ENCODE results near the gene HOXA11.

DNA sequence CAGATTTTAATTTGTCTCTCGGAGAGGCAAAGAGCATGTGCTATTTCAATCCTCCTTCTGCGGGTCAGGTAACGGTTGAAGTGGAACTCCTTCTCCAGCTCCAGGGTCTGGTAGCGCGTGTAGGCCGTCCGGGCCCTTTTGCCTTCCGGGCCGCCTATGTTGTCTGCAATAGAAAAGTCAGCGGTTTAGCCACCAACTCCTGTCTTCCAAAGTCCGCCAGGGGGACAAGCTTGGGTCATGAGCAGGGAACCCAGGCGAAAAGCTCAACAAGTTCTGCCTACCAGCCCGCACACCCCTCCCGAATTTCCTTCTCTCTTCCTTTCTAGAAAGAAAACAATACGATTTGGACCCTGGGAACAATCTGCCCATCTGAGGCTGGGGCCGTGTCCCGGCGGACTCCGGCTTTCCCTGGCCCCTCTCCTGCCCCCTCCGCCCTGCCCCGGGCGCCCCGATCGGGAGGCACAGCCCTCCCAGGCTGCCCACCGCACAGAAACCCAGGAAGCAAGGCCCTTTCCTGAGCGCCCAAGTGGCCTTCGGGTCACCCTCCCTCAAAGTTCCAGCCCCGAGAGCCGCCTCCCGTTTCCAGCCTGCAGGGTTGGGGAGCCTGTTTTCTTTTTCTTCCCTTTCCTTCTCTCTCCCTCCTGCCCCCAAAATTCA lies 43.0 kb downstream of the HOXA11 start:
- TF ChIP-seq, protein P1, sequence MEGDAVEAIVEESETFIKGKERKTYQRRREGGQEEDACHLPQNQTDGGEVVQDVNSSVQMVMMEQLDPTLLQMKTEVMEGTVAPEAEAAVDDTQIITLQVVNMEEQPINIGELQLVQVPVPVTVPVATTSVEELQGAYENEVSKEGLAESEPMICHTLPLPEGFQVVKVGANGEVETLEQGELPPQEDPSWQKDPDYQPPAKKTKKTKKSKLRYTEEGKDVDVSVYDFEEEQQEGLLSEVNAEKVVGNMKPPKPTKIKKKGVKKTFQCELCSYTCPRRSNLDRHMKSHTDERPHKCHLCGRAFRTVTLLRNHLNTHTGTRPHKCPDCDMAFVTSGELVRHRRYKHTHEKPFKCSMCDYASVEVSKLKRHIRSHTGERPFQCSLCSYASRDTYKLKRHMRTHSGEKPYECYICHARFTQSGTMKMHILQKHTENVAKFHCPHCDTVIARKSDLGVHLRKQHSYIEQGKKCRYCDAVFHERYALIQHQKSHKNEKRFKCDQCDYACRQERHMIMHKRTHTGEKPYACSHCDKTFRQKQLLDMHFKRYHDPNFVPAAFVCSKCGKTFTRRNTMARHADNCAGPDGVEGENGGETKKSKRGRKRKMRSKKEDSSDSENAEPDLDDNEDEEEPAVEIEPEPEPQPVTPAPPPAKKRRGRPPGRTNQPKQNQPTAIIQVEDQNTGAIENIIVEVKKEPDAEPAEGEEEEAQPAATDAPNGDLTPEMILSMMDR (conservative IDR thresholded peaks at IDR 0.05; ENCODE audit: low read depth, low read length): no peak
- no peak for TF ChIP-seq EZH2 (IDR thresholded peaks at IDR 0.05; ENCODE audit: low read length, unreplicated experiment)
- no peak for TF ChIP-seq EZH2phosphoT487 (IDR thresholded peaks at IDR 0.05; ENCODE audit: borderline replicate concordance, low read length)

Data from PC-3 (cell line).